OCI-LY7 (cell line): ENCODE measurements around the gene SLC22A7. TPM values are rescaled to one million over a fixed set of nuclear protein-coding genes. Genes with fewer than 3 reads are reported as not detected.

Experiments used
- BruUV-seq: library from RNA; stranded (reverse); fragments of 400-500 nt; replicated peaks from 2 replicates; lab custom pipeline; 2021; lab: Mats Ljungman, UMichigan
- CTCF ChIA-PET: fragments of 300-600 bp; sonication (Branson Sonifier 250); formaldehyde crosslinking; loops from one replicate; lab custom pipeline; 2022; ENCODE audit warnings: antibody characterized with exemption; ENCODE audit not compliant: unreplicated experiment; lab: Charles Lee
- POLR2A ChIA-PET: fragments of 300-600 bp; sonication (Branson Sonifier 250); formaldehyde crosslinking; loops from one replicate; lab custom pipeline; 2022; ENCODE audit warnings: antibody characterized with exemption; lab: Charles Lee
- DNase-seq: peaks from one replicate; pipeline ENCODE4 v3.0.0-alpha.2; 2015; ENCODE audit warnings: low spot score
- H2AFZ ChIP-seq: fragments of 200-600 bp; sonication (generic), shearing (Covaris generic); 2 replicates; pipeline ENCODE4 v1.6.1; 2014; ENCODE audit warnings: mild to moderate bottlenecking, antibody characterized with exemption, low read length, moderate library complexity
- H3K27ac ChIP-seq: fragments of 200-600 bp; sonication (generic); 2 replicates; pipeline ENCODE4 v1.5.1; 2014; ENCODE audit warnings: mixed run types, low read depth, mild to moderate bottlenecking, moderate library complexity, low read length, inconsistent platforms; ENCODE audit not compliant: poor library complexity, severe bottlenecking
- H3K36me3 ChIP-seq: fragments of 200-600 bp; sonication (generic); 2 replicates; pipeline ENCODE4 v1.6.1; 2014; ENCODE audit warnings: mild to moderate bottlenecking, antibody characterized with exemption, low read length, moderate library complexity, mixed read lengths; ENCODE audit not compliant: insufficient read depth
- H3K4me1 ChIP-seq: fragments of 200-600 bp; sonication (generic); 2 replicates; pipeline ENCODE4 v1.5.1; 2014; ENCODE audit warnings: mild to moderate bottlenecking, low read length; ENCODE audit not compliant: insufficient read depth, poor library complexity, severe bottlenecking
- H3K4me2 ChIP-seq: fragments of 200-600 bp; sonication (generic); 2 replicates; pipeline ENCODE4 v1.6.1; 2014; ENCODE audit warnings: mild to moderate bottlenecking, low read length
- H3K4me3 ChIP-seq: fragments of 200-600 bp; sonication (generic); 2 replicates; pipeline ENCODE4 v1.5.1; 2014; ENCODE audit warnings: mild to moderate bottlenecking, low read depth, low read length; ENCODE audit not compliant: poor library complexity, severe bottlenecking
- H3K79me2 ChIP-seq: fragments of 200-600 bp; sonication (generic); 2 replicates; pipeline ENCODE4 v1.6.1; 2016; ENCODE audit warnings: low read depth, mild to moderate bottlenecking, low read length, moderate library complexity, mixed read lengths; ENCODE audit not compliant: insufficient read depth
- H3K9me2 ChIP-seq: fragments of 200-600 bp; sonication (generic); 2 replicates; pipeline ENCODE4 v1.6.1; 2016; ENCODE audit warnings: mild to moderate bottlenecking, low read length, mixed read lengths; ENCODE audit not compliant: insufficient read depth
- H3K9me3 ChIP-seq: fragments of 200-600 bp; sonication (generic); 2 replicates; pipeline ENCODE4 v1.6.1; 2014; ENCODE audit warnings: mild to moderate bottlenecking, mixed run types, low read length, mixed read lengths
- H4K20me1 ChIP-seq: fragments of 200-600 bp; sonication (generic); 2 replicates; pipeline ENCODE4 v1.6.1; 2014; ENCODE audit warnings: mild to moderate bottlenecking, antibody characterized with exemption, low read length, moderate library complexity, mixed read lengths; ENCODE audit not compliant: insufficient read depth
- EZH2phosphoT487 ChIP-seq: fragments of 200-600 bp; sonication (generic); IDR thresholded peaks from 2 replicates; pipeline ENCODE4 v1.6.1; 2018; ENCODE audit warnings: low read depth, borderline replicate concordance, mild to moderate bottlenecking, mixed run types, antibody characterized with exemption, low read length, moderate library complexity, mixed read lengths
- intact Hi-C: fragments of 100-400 bp; cut with micrococcal nuclease; formaldehyde crosslinking; loops from one replicate; pipeline ENCODE4 v1.10.0; 2022; ENCODE audit not compliant: unreplicated experiment
- total RNA-seq, 2 experiments: library from RNA; depleted of rRNA in 1 of 2; stranded (reverse); fragments of >200 nt in 1 of 2; shearing (Covaris generic) in 1 of 2; gene quantifications; 2 replicates each; pipeline ENCODE4 v1.2.3, GENCODE V29; 2014 to 2022
- TF ChIP-seq, protein P1 (sequence below): fragments of 200-600 bp; sonication (generic); conservative IDR thresholded peaks from 2 replicates; pipeline ENCODE4 v1.5.1; 2014; ENCODE audit warnings: mild to moderate bottlenecking, antibody characterized with exemption, low read length, moderate library complexity, mixed read lengths

Gene SLC22A7
- total RNA-seq, 2 experiments from 2014 or later: not detected

DNA sequence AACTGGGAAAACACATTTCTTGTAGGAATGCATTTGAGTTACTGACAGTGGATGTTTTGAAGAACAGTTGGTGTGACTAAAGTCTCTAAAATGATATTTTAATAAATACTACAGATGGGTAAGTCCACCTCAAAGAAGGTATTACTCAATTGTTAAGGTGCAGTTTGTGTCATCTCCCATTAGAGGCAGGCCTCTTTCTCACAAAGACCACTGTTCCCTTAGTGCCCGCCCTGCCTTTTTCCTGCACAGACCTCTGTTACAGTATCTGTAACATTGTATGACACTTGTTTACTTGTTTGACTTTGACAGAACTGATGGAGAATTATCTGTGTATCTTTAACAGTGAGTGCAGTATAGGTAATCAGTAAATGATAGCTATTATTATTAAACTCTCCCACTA, 15.8 kb downstream of the SLC22A7 start:
- BruUV-seq: no TSS peak
- no peaks in the 10 kb centered on the region for H3K79me2 ChIP-seq
- ChIA-PET POLR2A (interaction anchor here (0.5 to 1.5 kb wide), 7 partner anchors 9 to 204 kb away, joined by 3 to 6 read pairs (median 3); no protein-coding TSS in a partner anchor), CTCF (no interaction called here)
- no peak overlapping the region for H3K27ac ChIP-seq
- no peaks in the 10 kb centered on the region for H3K9me2 ChIP-seq
- no peak overlapping the region for H3K4me2 ChIP-seq
- H2AFZ ChIP-seq: no peak overlapping the region
- intact Hi-C loops: no loop called here
- no peaks in the 10 kb centered on the region for H3K36me3 ChIP-seq
- peak; percentile 16 for DNase-seq
- no peaks in the 10 kb centered on the region for H3K9me3 ChIP-seq
- no peak overlapping the region for H3K4me3 ChIP-seq
- H3K4me1 ChIP-seq: peaks cover 25% of the 10 kb centered on the region
- no peaks in the 10 kb centered on the region for H4K20me1 ChIP-seq
- no peak for TF ChIP-seq EZH2phosphoT487
- TF ChIP-seq, protein P1, sequence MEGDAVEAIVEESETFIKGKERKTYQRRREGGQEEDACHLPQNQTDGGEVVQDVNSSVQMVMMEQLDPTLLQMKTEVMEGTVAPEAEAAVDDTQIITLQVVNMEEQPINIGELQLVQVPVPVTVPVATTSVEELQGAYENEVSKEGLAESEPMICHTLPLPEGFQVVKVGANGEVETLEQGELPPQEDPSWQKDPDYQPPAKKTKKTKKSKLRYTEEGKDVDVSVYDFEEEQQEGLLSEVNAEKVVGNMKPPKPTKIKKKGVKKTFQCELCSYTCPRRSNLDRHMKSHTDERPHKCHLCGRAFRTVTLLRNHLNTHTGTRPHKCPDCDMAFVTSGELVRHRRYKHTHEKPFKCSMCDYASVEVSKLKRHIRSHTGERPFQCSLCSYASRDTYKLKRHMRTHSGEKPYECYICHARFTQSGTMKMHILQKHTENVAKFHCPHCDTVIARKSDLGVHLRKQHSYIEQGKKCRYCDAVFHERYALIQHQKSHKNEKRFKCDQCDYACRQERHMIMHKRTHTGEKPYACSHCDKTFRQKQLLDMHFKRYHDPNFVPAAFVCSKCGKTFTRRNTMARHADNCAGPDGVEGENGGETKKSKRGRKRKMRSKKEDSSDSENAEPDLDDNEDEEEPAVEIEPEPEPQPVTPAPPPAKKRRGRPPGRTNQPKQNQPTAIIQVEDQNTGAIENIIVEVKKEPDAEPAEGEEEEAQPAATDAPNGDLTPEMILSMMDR: 0 out of 2 replicates have a peak, but pooled peaks have one; percentile 24

DNA sequence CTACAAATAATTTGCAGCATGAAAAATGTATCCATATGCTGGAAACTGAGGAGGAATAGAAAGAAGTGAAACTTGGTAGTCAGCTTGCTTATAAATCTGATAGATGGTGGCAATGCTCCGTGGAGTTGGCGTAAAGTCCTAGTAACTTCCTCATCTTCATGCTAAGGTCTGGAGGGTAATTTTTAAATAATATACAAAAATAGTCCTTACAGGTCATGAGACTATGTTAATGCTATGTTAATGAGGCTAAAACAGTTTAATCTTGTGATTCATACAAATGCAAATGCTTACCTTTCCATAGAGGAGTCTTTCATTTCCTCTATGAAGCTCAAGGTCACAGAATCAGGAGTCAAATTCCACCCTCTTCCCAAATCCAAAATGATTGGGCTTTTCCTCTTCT, 20.0 kb downstream of the SLC22A7 start:
- POLR2A ChIA-PET: interaction anchor here (0.7 to 1.8 kb wide), 4 partner anchors 31 to 206 kb away, joined by 3 read pairs; no protein-coding TSS in a partner anchor
- no peaks in the 10 kb centered on the region for H3K9me3 ChIP-seq
- no peaks in the 10 kb centered on the region for H3K9me2 ChIP-seq
- intact Hi-C loops: no loop called here
- no peaks in the 10 kb centered on the region for H4K20me1 ChIP-seq
- CTCF ChIA-PET: no interaction called here
- H3K36me3 ChIP-seq: no peaks in the 10 kb centered on the region
- H3K27ac ChIP-seq: no peak overlapping the region
- BruUV-seq: no TSS peak
- no peak overlapping the region for H3K4me2 ChIP-seq
- no peak overlapping the region for H2AFZ ChIP-seq
- H3K4me1 ChIP-seq: peaks cover 31% of the 10 kb centered on the region
- no peaks in the 10 kb centered on the region for H3K79me2 ChIP-seq
- TF ChIP-seq, protein P1: no peak
- no peak for TF ChIP-seq EZH2phosphoT487
- DNase-seq: no peak
- H3K4me3 ChIP-seq: no peak overlapping the region

DNA sequence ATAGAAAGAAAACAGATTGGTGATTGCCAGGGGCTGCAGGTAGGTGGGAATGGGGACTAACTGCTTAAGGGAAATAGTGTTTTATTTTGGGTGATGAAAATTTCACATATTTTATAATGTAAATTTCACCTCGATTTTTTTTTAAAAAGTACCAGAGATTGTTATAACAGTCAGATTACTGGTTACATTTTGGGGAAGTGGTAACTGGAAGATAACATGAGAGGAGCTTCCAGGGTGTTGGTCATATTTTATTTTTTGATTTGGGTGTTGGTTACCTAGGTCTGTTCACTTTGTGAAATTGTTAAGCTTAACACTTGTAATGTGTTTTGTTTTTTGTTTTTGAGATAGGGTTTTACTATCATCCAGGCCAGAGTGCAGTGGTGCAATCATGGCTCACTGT, 27.8 kb downstream of the SLC22A7 start:
- no peak for TF ChIP-seq EZH2phosphoT487
- TF ChIP-seq, protein P1: no peak
- Histone ChIP-seq H3K9me2 (no peaks in the 10 kb centered on the region), H2AFZ (no peak overlapping the region), H3K79me2 (no peaks in the 10 kb centered on the region), H3K4me1 (peaks cover 19% of the 10 kb centered on the region), H3K4me2 (no peak overlapping the region), H3K36me3 (no peaks in the 10 kb centered on the region), H4K20me1 (no peaks in the 10 kb centered on the region), H3K4me3 (no peak overlapping the region), H3K9me3 (no peaks in the 10 kb centered on the region; the same call in 1 of the 2 replicates), H3K27ac (no peak overlapping the region)
- CTCF ChIA-PET: no interaction called here
- intact Hi-C loops: no loop called here
- DNase-seq: no peak
- POLR2A ChIA-PET: no interaction called here
- BruUV-seq: no TSS peak
